Activated CD4-positive, alpha-beta memory T cell treated with anti-CD3 and anti-CD28 coated beads, Interleukin-2, amount 10 ng/mL, durations not matched to agents 7 days and 5 days (primary cell): Measurements from ENCODE around the gene SLC66A2. TPM values are rescaled to one million over a fixed set of nuclear protein-coding genes. Genes with fewer than 3 reads are reported as not detected.

Experiments
- CTCF ChIA-PET: fragments of 350-600 bp; sonication (Branson Sonifier 250); formaldehyde crosslinking; loops from one replicate; lab custom pipeline; 2021; ENCODE audit warnings: antibody characterized with exemption, inconsistent platforms; lab: Charles Lee
- POLR2A ChIA-PET: fragments of 350-600 bp; sonication (Branson Sonifier 250); formaldehyde crosslinking; loops from one replicate; lab custom pipeline; 2021; ENCODE audit warnings: antibody characterized with exemption; lab: Charles Lee
- DNase-seq: peaks from one replicate; pipeline ENCODE4 v3.0.0-alpha.2; 2020
- H3K27ac Mint-ChIP-seq: one replicate; pipeline ENCODE4 v1.8.0; 2021; ENCODE audit warnings: mild to moderate bottlenecking, mixed read lengths
- H3K27me3 Mint-ChIP-seq: one replicate; pipeline ENCODE4 v1.8.0; 2021; ENCODE audit warnings: mixed read lengths
- H3K36me3 Mint-ChIP-seq: one replicate; pipeline ENCODE4 v1.8.0; 2021; ENCODE audit warnings: low read depth, mixed read lengths
- H3K4me1 Mint-ChIP-seq: one replicate; pipeline ENCODE4 v1.8.0; 2021; ENCODE audit warnings: mixed read lengths
- H3K4me3 Mint-ChIP-seq: one replicate; pipeline ENCODE4 v1.8.0; 2021; ENCODE audit warnings: mild to moderate bottlenecking, mixed read lengths
- H3K9me3 Mint-ChIP-seq: one replicate; pipeline ENCODE4 v1.8.0; 2021; ENCODE audit warnings: mixed read lengths
- total RNA-seq, 2 experiments: library from RNA; stranded (reverse); gene quantifications; one replicate each; pipeline ENCODE4 v1.2.3, GENCODE V29; 2021

The SLC66A2 gene
- total RNA-seq, 2 experiments from 2014 or later, result 28.6 to 32.0 TPM

DNA sequence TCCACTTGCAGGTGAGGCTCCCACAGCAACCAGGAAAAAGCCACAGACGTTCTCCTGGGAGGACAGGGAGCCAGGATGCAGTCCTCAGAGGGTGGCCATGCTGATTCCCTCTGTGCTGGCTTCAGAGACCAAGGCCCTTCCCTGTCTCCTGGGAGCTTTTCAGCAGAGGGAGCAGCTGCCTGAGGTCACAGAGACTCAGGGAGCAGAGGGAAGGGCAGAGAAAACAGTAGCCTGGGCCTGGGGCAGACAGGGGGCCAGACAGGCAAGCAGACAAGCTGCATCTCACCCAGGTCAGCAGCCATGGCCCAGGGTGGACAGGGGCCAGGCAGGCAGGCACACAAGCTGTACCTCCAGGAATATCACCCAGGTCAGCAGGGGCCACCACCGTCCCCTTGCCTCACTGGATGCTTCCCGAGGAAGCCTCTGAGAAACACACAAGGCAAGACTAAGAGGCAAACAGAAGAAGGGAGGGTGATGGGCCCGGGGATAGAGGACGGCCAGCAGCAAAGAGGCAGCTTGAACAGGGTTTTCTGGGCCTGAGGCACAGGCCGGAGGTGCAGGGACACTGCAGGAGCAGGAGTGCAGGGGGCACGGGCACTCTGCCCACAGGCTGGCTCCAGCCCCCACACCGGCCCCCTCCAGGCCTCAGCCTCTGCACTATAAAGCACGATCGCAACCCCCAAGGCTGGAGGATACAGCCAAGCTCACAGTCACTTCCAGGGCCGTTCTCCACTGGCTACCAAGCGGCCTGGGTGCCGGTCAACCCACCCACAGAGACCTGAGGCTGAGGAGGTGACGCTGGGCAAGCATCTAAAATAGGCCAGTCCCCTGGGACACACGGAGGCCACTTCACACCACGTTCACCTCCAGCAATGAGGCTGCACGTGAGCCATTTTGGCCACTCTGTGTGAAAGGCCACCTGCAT is 6.1 kb downstream of the SLC66A2 start:
- ChIA-PET POLR2A (no interaction called here), CTCF (no interaction called here)
- no peak for DNase-seq
- Mint-ChIP-seq H3K27me3 (no peaks in the 10 kb centered on the region), H3K36me3 (peaks cover 21% of the 10 kb centered on the region), H3K4me1 (peaks cover 25% of the 10 kb centered on the region), H3K9me3 (no peaks in the 10 kb centered on the region), H3K4me3 (no peak overlapping the region), H3K27ac (no peak overlapping the region)

DNA sequence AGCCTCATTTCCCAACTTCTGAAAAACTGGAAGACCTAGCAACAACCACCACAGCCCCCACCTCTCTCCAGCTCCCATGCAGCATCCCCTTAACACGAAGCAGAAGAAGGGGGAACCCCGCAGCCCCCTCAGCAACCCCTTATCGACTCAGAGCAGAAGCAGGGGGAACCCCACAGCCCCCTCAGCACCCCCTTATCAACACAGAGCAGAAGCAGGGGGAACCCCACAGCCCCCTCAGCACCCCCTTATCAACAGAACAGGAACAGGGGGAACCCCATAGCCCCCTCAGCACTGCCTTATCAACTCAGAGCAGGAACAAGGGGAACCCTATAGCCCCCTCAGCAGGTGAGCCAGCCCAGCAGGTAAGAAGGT is 6.7 kb downstream of the SLC66A2 start:
- CTCF ChIA-PET, result interaction anchor here (1.1 kb wide), 1 partner anchor 23 kb away, joined by 3 read pairs; no protein-coding TSS in a partner anchor
- Mint-ChIP-seq H3K9me3 (no peaks in the 10 kb centered on the region), H3K36me3 (peaks cover 27% of the 10 kb centered on the region), H3K27me3 (no peaks in the 10 kb centered on the region), H3K4me3 (no peak overlapping the region), H3K4me1 (peaks cover 19% of the 10 kb centered on the region), H3K27ac (peak overlapping the region; percentile 26)
- DNase-seq, result no peak
- POLR2A ChIA-PET, result no interaction called here

DNA sequence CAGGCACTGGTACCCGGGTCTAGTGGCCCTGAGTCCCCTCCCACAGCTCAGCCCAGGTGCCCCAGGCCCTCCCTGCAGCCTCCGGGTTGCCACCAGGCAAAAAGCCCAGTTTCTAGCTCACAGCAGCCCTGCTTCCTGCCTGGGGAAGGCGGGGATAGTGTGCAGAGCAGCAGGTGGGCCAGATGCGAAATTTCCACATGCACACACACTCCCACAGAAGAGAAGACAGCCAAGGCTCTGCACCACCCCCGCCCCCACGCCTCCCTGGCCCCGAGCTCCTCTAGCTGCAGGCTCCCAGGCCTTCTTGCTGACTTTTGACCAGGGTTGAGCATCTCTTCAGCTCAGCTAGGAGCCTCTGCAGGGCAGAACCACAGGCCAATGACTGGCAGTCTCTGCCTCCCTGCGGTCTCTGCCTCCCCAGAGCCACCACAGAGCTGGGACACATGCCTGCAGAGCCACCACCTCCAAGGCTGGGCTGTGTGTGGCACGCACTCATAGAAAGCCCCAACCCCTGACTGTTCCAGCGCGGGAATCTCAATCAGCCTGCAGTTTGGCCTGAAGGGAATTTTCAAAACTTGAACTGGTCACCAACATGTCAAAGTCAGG is 7.2 kb downstream of the SLC66A2 start:
- ChIA-PET CTCF (interaction anchor here (1.1 kb wide), 1 partner anchor 23 kb away, joined by 3 read pairs; no protein-coding TSS in a partner anchor), POLR2A (no interaction called here)
- Mint-ChIP-seq H3K9me3 (no peaks in the 10 kb centered on the region), H3K4me3 (no peak overlapping the region), H3K4me1 (peaks cover 15% of the 10 kb centered on the region), H3K27me3 (no peaks in the 10 kb centered on the region), H3K27ac (peak overlapping the region; percentile 26), H3K36me3 (peaks cover 28% of the 10 kb centered on the region)
- DNase-seq, result peak; percentile 42

DNA sequence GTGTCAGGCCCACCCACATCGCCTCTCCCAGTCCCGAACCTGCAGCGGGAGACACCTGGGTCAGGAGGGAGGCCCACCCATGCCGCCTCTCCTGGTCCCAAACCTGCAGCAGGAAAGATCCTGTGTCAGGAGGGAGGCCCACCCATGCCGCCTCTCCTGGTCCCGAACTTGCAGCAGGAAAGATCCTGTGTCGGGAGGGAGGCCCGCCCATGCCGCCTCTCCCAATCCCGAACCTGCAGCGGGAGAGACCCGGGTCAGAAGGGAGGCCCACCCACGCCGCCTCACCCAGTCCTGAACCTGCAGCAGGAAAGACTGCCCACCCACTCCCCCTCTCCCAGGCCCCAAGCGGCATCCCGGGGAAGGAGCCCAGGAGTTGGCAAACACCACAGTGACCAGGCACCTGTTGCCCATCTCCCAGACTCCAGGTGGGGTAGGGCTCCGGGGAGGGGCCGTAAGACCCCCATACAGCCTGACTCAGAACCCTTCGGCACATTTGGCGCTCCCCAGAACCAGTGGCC is 7.8 kb downstream of the SLC66A2 start:
- Mint-ChIP-seq H3K27me3 (no peaks in the 10 kb centered on the region), H3K9me3 (no peaks in the 10 kb centered on the region), H3K27ac (no peak overlapping the region), H3K36me3 (peaks cover 30% of the 10 kb centered on the region), H3K4me1 (peaks cover 10% of the 10 kb centered on the region), H3K4me3 (no peak overlapping the region)
- no peak for DNase-seq
- POLR2A ChIA-PET, result no interaction called here
- CTCF ChIA-PET, result interaction anchor here (1.1 kb wide), 1 partner anchor 24 kb away, joined by 3 read pairs; no protein-coding TSS in a partner anchor

DNA sequence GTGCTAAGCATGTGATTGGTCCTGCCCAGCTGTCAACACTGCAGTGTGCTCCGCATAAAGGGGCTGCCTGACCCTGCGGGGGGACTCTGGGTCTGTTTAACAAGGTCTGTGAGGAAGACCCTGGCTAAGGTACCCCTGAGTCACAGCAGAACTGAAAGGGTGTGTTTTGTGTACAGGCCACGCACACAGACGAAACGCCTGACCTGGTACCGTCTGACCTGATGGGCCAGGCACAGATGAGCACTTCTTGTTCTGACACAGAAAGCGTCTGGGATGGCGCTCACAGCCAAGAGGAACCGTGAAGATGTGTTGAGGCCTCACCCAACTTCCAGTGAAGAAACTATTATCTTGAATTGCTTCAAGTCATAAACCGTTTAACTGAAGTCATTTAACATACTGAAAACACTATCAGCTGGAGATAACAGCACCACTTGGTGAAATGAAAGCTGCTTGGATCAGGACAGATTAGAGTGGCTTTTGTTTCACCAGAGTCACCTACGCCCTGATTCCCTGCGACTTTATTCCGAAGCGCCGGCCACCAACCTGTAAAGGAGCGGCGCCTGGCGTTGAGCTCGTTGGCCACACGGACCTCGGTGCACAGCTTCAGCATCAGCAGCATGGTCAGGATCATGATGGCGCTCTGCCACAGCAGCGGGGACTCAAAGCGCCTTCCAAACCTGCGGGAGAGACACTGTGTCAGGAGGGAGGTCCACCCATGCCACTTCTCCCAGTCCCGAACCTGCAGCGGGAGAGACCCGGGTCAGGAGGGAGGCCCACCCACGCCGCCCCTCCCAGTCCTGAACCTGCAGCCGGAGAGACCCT is 8.5 kb downstream of the SLC66A2 start:
- Mint-ChIP-seq H3K9me3 (no peaks in the 10 kb centered on the region), H3K36me3 (peaks cover 32% of the 10 kb centered on the region), H3K27ac (no peak overlapping the region), H3K4me1 (peaks cover 9% of the 10 kb centered on the region), H3K4me3 (no peak overlapping the region), H3K27me3 (no peaks in the 10 kb centered on the region)
- POLR2A ChIA-PET, result no interaction called here
- no peak for DNase-seq
- CTCF ChIA-PET, result no interaction called here

DNA sequence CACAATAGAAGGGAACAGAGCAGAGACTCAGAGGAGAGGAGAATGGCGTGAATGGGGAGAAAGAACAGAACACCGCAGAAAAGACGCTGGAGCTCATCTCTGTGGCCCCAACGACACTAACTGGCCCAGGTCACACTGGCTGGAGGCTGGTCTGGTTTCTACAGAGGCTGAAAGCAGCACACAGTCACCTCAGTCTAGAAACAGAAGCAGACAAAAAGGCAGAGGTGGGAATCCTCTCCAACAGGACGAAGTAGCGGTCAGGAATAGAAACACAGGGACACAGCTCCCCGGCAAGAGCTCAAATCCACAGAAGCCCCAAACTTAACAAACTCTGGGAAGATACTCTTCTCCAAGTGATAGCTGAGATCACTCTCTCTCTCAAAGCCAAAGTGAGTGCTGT is 9.2 kb downstream of the SLC66A2 start:
- no peak for DNase-seq
- Mint-ChIP-seq H3K27ac (no peak overlapping the region), H3K36me3 (peaks cover 39% of the 10 kb centered on the region), H3K4me3 (no peak overlapping the region), H3K4me1 (peaks cover 9% of the 10 kb centered on the region), H3K9me3 (no peaks in the 10 kb centered on the region), H3K27me3 (no peaks in the 10 kb centered on the region)
- ChIA-PET POLR2A (no interaction called here), CTCF (no interaction called here)

DNA sequence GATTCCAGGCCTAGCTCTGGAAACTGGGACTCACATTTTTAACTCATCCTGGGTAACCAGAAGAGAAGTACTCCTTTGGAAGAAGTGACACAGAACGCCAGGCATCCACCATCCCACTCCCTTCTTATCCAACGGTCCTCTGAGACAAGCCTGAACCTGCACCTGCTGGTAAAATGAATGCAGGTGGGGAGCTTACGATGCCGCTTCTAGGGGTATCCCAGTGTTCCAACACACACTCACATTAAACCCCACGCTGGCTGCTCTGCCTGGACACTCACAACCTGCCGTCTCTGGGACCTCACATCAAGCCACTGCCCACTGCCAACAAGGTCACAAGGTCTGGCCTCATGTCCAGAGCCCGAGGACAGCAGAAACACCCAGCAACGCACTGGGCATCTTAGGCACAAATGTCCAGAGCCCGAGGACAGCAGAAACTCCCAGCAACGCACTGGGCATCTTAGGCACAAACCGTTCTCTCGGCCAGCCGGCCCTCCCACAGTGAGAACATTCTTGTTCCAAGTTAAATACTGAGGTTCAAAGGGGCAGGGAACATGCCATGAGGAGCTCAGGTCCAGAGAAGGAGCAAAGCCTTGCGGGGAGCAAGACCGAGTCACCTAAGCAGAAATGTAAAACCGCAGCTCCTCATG is 9.9 kb downstream of the SLC66A2 start:
- DNase-seq, result no peak
- CTCF ChIA-PET, result no interaction called here

DNA sequence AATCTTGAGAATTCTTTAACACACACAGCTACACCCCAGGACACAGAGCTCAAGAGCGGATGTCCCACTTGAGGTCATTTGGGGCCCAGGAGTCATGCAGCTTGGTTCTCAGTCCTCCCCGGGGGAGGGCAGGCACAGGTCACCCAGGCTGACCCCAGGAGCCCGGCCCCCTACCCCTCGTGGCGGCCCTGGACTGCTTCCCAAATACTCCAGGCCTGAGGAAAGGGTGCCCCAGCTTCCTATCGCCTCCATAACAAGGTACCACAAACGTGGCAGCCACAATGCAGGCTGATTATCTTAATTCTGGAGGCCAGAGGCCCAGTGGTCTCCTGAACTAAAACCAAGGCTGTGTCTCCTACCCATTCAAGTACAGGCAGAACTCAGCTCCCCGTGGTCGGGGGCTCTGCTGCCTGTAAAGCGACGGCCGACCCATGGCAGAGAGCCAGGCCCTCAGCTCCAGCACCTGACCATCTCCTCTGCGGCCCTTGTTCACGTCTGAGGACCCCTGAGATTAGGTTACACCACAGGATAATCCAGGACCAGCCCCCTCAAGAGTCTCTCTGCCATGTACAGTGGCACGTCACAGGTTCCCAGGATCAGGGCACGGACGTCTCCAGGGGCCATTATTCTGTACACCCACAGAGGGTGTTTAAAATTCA is 10.5 kb downstream of the SLC66A2 start:
- H3K4me3 Mint-ChIP-seq, result no peak overlapping the region
- peaks cover 9% of the 10 kb centered on the region for H3K4me1 Mint-ChIP-seq
- H3K36me3 Mint-ChIP-seq, result peaks cover 50% of the 10 kb centered on the region
- ChIA-PET POLR2A (no interaction called here), CTCF (interaction anchor here (0.8 kb wide), 1 partner anchor 559 kb away, joined by 3 read pairs; no protein-coding TSS in a partner anchor)
- no peak overlapping the region for H3K27ac Mint-ChIP-seq
- no peak for DNase-seq
- H3K27me3 Mint-ChIP-seq, result no peaks in the 10 kb centered on the region
- H3K9me3 Mint-ChIP-seq, result peaks cover 7% of the 10 kb centered on the region

More for the DNA sequence above, 9.9 kb downstream of the SLC66A2 start:
- H3K4me3 Mint-ChIP-seq, result no peak overlapping the region
- H3K9me3 Mint-ChIP-seq, result peaks cover 2% of the 10 kb centered on the region
- H3K4me1 Mint-ChIP-seq, result peaks cover 9% of the 10 kb centered on the region
- H3K27me3 Mint-ChIP-seq, result no peaks in the 10 kb centered on the region
- H3K36me3 Mint-ChIP-seq, result peaks cover 46% of the 10 kb centered on the region
- H3K27ac Mint-ChIP-seq, result no peak overlapping the region
- POLR2A ChIA-PET, result no interaction called here

DNA sequence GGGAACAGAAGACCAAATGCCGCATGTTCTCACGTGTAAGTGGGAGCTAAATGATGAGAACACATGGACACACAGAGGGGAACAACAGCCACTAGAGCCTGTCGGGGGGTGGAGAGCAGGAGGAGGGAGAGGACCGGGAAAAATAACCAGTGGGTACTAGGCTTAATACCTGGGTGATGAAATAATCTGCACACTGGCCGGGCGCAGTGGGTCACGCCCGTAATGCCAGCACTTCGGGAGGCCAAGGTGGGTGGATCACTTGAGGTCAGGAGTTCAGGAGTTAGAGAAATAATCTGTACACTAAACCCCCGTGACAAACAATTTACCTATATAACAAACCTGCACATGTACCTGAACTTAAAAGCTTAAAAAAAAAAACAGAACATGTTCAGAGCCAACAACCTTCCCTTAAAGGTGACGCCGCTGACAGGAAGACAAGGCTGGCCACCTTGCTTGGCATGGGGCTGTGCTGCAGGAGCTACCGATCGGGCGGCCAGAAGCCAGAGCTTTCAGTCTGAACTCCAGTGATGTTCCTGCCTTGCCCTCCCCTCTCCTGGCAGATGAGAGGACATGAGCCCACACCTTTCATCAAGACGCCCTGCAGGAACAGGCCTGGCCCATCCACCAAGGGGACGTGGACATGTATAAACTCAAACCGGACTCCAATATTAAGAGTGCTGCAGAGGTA is 11.2 kb downstream of the SLC66A2 start:
- no peak overlapping the region for H3K4me3 Mint-ChIP-seq
- H3K4me1 Mint-ChIP-seq, result peaks cover 9% of the 10 kb centered on the region
- H3K27ac Mint-ChIP-seq, result no peak overlapping the region
- POLR2A ChIA-PET, result no interaction called here
- CTCF ChIA-PET, result interaction anchor here (0.8 kb wide), 1 partner anchor 559 kb away, joined by 3 read pairs; no protein-coding TSS in a partner anchor
- no peak for DNase-seq
- no peaks in the 10 kb centered on the region for H3K27me3 Mint-ChIP-seq
- H3K9me3 Mint-ChIP-seq, result peaks cover 12% of the 10 kb centered on the region
- peaks cover 55% of the 10 kb centered on the region for H3K36me3 Mint-ChIP-seq

DNA sequence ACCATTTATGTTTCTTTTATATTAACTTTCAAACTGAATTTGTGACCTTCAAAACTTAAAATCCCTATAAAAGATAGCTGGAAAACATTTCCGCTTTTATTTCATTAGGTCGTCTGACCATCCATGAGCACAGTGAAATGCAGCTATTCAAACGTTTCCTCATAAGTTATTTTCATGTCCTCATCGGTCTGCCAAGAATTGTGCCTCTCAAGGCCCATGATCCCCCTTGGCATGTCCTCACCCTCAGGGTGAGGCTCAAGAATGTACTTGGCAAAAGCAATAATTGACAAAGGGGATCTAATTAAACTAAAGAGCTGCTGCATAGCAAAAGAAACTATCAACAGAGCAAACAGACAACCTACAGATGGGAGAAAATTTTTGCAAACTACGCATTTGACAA is 12.4 kb downstream of the SLC66A2 start:
- no peaks in the 10 kb centered on the region for H3K27me3 Mint-ChIP-seq
- H3K4me1 Mint-ChIP-seq, result peaks cover 2% of the 10 kb centered on the region
- peaks cover 21% of the 10 kb centered on the region for H3K9me3 Mint-ChIP-seq
- no peak overlapping the region for H3K4me3 Mint-ChIP-seq
- no peak overlapping the region for H3K27ac Mint-ChIP-seq
- peaks cover 66% of the 10 kb centered on the region for H3K36me3 Mint-ChIP-seq
- POLR2A ChIA-PET, result no interaction called here
- no peak for DNase-seq
- CTCF ChIA-PET, result no interaction called here

DNA sequence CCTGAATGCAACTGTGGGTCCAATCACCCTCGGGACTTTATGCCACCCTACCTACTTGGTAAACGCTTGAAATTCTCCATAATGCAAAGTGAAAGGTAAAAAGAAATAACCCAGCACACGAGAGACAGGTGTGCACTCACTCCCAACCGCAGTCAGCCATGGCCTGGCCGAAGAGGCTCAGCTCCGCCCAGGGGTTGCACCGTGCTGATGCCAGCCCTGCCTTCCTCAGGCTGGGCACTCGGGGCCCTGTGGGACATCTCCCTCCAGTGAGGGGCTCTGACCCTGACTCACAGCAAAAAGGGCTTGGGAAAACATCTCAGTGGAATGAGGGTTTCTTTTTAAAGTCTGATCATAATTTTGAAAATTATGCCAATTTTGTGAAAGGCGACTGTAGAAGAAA is 13.3 kb downstream of the SLC66A2 start:
- ChIA-PET CTCF (no interaction called here), POLR2A (no interaction called here)
- H3K36me3 Mint-ChIP-seq, result peaks cover 75% of the 10 kb centered on the region
- H3K4me3 Mint-ChIP-seq, result no peak overlapping the region
- peaks cover 28% of the 10 kb centered on the region for H3K9me3 Mint-ChIP-seq
- H3K4me1 Mint-ChIP-seq, result no peaks in the 10 kb centered on the region
- H3K27ac Mint-ChIP-seq, result no peak overlapping the region
- no peaks in the 10 kb centered on the region for H3K27me3 Mint-ChIP-seq
- DNase-seq, result no peak
